Esophagus squamous epithelium (tissue), 5 donors: ENCODE results near the gene LPP. TPM values are rescaled to one million over a fixed set of nuclear protein-coding genes. Genes with fewer than 3 reads are reported as not detected.

Source experiments
- DNase-seq: peaks from one replicate; lab custom pipeline; 2025; lab: John Stamatoyannopoulos, UW
- H3K27ac ChIP-seq, 4 donors: fragments of 200-600 bp; sonication (generic); one replicate each; pipeline ENCODE4 v1.5.1; 2016 to 2019; ENCODE audit warnings: mild to moderate bottlenecking in 1 of 4
- H3K27me3 ChIP-seq, 4 donors: fragments of 200-600 bp; sonication (generic); 1 replicate in 3 of 4; 2 replicates in 1 of 4; pipeline versions ENCODE4 v1.5.1 to v1.6.0; 2017 to 2021; ENCODE audit warnings: antibody characterized with exemption in 1 of 4
- H3K36me3 ChIP-seq, 3 donors: fragments of 200-600 bp; sonication (generic); one replicate each; pipeline ENCODE4 v1.5.1; 2016 to 2019
- H3K4me1 ChIP-seq, 3 donors: fragments of 200-600 bp; sonication (generic); one replicate each; pipeline ENCODE4 v1.5.1; 2017 to 2019
- H3K4me3 ChIP-seq, 4 donors: fragments of 200-600 bp; sonication (generic); 1 replicate in 3 of 4; 2 replicates in 1 of 4; pipeline ENCODE4 v1.5.1; 2016 to 2019; ENCODE audit warnings: mild to moderate bottlenecking in 2 of 4, moderate library complexity in 1 of 4
- H3K9me3 ChIP-seq, 3 donors: fragments of 200-600 bp; sonication (generic); one replicate each; pipeline ENCODE4 v1.5.1; 2016 to 2019
- CTCF ChIP-seq, 6 experiments: fragments of 450-650 bp in 4 of 6; fragments of 200-600 bp in 2 of 6; sonication (generic) in 2 of 6; IDR thresholded peaks; one replicate each; pipeline ENCODE4 v1.5.1; 2016 to 2019; ENCODE audit warnings: antibody characterized with exemption in 6 of 6, mild to moderate bottlenecking in 4 of 6, moderate library complexity in 4 of 6
- POLR2A ChIP-seq, 4 donors: fragments of 450-650 bp; IDR thresholded peaks; one replicate each; pipeline ENCODE4 v1.6.1; 2017; ENCODE audit warnings: antibody characterized with exemption in 4 of 4, mild to moderate bottlenecking in 4 of 4, moderate library complexity in 3 of 4
- WGBS, 2 donors: methylation state at CpG; one replicate each; pipeline ENCODE4 v1.1.5; 2018; 5-methylcytosine and 5-hydroxymethylcytosine counted together
- intact Hi-C: fragments of 100-400 bp; cut with DNase I; formaldehyde crosslinking; loops from one replicate; pipeline ENCODE4 v1.15.0; 2022
- total RNA-seq, 4 donors: library from RNA; depleted of rRNA; stranded (reverse); fragments of >200 nt; gene quantifications; one replicate each; pipeline ENCODE4 v1.1.0, GENCODE V29; 2016
- donor health status: DM: yes; HTN: yes; CAD: no.

LPP gene
- total RNA-seq, 4 donors from 2014 or later = 41.4 to 369 (median 97.3) TPM

GRCh38 chr3:188641076-188641475 lies 487.1 kb downstream of the LPP start:
- H3K27ac ChIP-seq = peak overlapping the region in 2 of 4 donors; percentile 18 to 55
- no peaks in the 10 kb centered on the region for H3K27me3 ChIP-seq
- no peak for TF ChIP-seq POLR2A (IDR thresholded peaks at IDR 0.05)
- no peak for TF ChIP-seq CTCF (IDR thresholded peaks at IDR 0.05)
- H3K4me1 ChIP-seq = peaks cover 0 to 12% (median 0%) of the 10 kb centered on the region in 3 donors
- WGBS, 2 donors = 78 to 81% methylated on average over 3 of the region's 3 CpGs
- no peaks in the 10 kb centered on the region for H3K9me3 ChIP-seq
- no peak for DNase-seq
- intact Hi-C loops = no loop called here
- no peaks in the 10 kb centered on the region for H3K36me3 ChIP-seq
- H3K4me3 ChIP-seq = no peak overlapping the region

- H3K36me3 ChIP-seq = no peaks in the 10 kb centered on the region
- H3K27me3 ChIP-seq = no peaks in the 10 kb centered on the region
- 97% methylated on average over 3 of the region's 3 CpGs for WGBS, 2 donors
- DNase-seq = no peak
- intact Hi-C loops = no loop called here
- no peak overlapping the region for H3K27ac ChIP-seq
- no peak overlapping the region for H3K4me3 ChIP-seq
- H3K4me1 ChIP-seq = peaks cover 0 to 17% (median 5%) of the 10 kb centered on the region in 3 donors
- TF ChIP-seq POLR2A (IDR thresholded peaks at IDR 0.05) (no peak), CTCF (IDR thresholded peaks at IDR 0.05) (no peak)
- no peaks in the 10 kb centered on the region for H3K9me3 ChIP-seq
Measured at GRCh38 chr3:188643736-188644135, 489.8 kb downstream of the LPP start.

- WGBS, 2 donors = 0% methylated on average over 1 of the region's 1 CpG
- Histone ChIP-seq H3K9me3 (no peaks in the 10 kb centered on the region), H3K36me3 (no peaks in the 10 kb centered on the region), H3K27me3 (no peaks in the 10 kb centered on the region), H3K27ac (peak overlapping the region in 1 of 4 donors; percentile 7), H3K4me3 (no peak overlapping the region), H3K4me1 (peaks cover 0 to 16% (median 5%) of the 10 kb centered on the region in 3 donors)
- no peak for DNase-seq
- intact Hi-C loops = no loop called here
- no peak for TF ChIP-seq POLR2A (IDR thresholded peaks at IDR 0.05)
- TF ChIP-seq CTCF (IDR thresholded peaks at IDR 0.05) = no peak
Measured at GRCh38 chr3:188646592-188646991, 492.6 kb downstream of the LPP start.

- intact Hi-C loops = no loop called here
Measured at GRCh38 chr3:188647237-188647636, 493.3 kb downstream of the LPP start.

GRCh38 chr3:188649521-188649920 lies 495.6 kb downstream of the LPP start:
- WGBS, 2 donors = 94 to 95% methylated on average over 2 of the region's 2 CpGs
- DNase-seq = no peak
- no peak for TF ChIP-seq POLR2A (IDR thresholded peaks at IDR 0.05)
- TF ChIP-seq CTCF (IDR thresholded peaks at IDR 0.05) = no peak

More at GRCh38 chr3:188647237-188647636, 493.3 kb downstream of the LPP start:
- Histone ChIP-seq H3K9me3 (no peaks in the 10 kb centered on the region), H3K4me3 (no peak overlapping the region), H3K4me1 (peaks cover 0 to 16% (median 5%) of the 10 kb centered on the region in 3 donors), H3K27me3 (no peaks in the 10 kb centered on the region), H3K27ac (peak overlapping the region in 1 of 4 donors; percentile 7), H3K36me3 (no peaks in the 10 kb centered on the region)
- no peak for TF ChIP-seq POLR2A (IDR thresholded peaks at IDR 0.05)
- no peak for TF ChIP-seq CTCF (IDR thresholded peaks at IDR 0.05)
- WGBS, 2 donors = 94 to 95% methylated on average over 6 of the region's 6 CpGs
- no peak for DNase-seq

More at GRCh38 chr3:188649521-188649920, 495.6 kb downstream of the LPP start:
- Histone ChIP-seq H3K27me3 (no peaks in the 10 kb centered on the region), H3K4me1 (peaks cover 0 to 16% (median 5%) of the 10 kb centered on the region in 3 donors), H3K9me3 (no peaks in the 10 kb centered on the region), H3K27ac (no peak overlapping the region), H3K36me3 (no peaks in the 10 kb centered on the region), H3K4me3 (no peak overlapping the region)
- intact Hi-C loops = no loop called here
